ENCODE measurements around the gene TXNRD2. TPM values are rescaled to one million over a fixed set of nuclear protein-coding genes. Genes with fewer than 3 reads are reported as not detected.

The TXNRD2 gene
- total RNA-seq, 1 donor from 2014 or later: 22.2 TPM

- Mint-ChIP-seq H3K4me3 (peak overlapping the region; percentile 9), H3K36me3 (ENCODE audit: low read depth) (peaks cover 4% of the 10 kb centered on the region), H3K27ac (ENCODE audit: unreplicated experiment) (no peak overlapping the region), H3K9me3 (no peaks in the 10 kb centered on the region), H3K4me1 (no peaks in the 10 kb centered on the region), H3K27me3 (ENCODE audit: low read depth) (no peaks in the 10 kb centered on the region)
- DNase-seq (ENCODE audit: low read depth, low spot score): no peak
- no peak for TF ChIP-seq CTCF (conservative IDR thresholded peaks at IDR 0.05)
Observed at GRCh38 chr22:19844377-19845053, 97.1 kb downstream of the TXNRD2 start.

DNA sequence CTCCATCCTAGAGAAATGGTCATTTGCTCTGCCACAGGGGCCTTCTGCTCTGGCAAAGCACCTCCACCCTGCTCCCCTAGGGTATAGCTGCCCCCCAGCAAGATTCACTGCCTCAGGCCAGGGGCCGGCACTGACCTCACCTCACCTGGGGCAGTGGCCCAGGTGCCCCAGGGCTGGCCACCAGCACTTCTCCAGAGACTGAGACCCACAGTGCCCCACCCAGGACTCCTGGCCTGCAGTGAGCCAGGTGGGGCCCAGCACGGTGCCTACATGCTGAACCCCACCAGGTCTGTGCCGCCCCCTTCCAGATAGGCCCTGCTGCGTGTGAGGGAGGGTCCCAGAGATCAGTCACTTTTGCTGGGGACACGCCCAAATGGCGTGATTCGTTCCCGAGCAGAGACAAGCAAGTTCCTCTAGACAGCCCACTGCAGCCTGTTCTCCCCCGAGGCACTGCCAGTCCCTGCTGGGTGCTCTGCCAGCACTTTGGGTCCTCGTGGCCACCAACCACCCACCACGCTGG is 97.7 kb downstream of the TXNRD2 start:
- TF ChIP-seq CTCF (conservative IDR thresholded peaks at IDR 0.05): no peak
- Mint-ChIP-seq H3K4me1 (no peaks in the 10 kb centered on the region), H3K27me3 (ENCODE audit: low read depth) (no peaks in the 10 kb centered on the region), H3K4me3 (no peak overlapping the region), H3K9me3 (no peaks in the 10 kb centered on the region), H3K27ac (ENCODE audit: unreplicated experiment) (no peak overlapping the region), H3K36me3 (ENCODE audit: low read depth) (peaks cover 4% of the 10 kb centered on the region)
- DNase-seq (ENCODE audit: low read depth, low spot score): no peak

- H3K36me3 Mint-ChIP-seq (ENCODE audit: low read depth): peaks cover 4% of the 10 kb centered on the region
- H3K4me1 Mint-ChIP-seq: no peaks in the 10 kb centered on the region
- TF ChIP-seq CTCF (conservative IDR thresholded peaks at IDR 0.05): no peak
- no peaks in the 10 kb centered on the region for H3K9me3 Mint-ChIP-seq
- H3K27ac Mint-ChIP-seq (ENCODE audit: unreplicated experiment): no peak overlapping the region
- no peaks in the 10 kb centered on the region for H3K27me3 Mint-ChIP-seq (ENCODE audit: low read depth)
- H3K4me3 Mint-ChIP-seq: no peak overlapping the region
- DNase-seq (ENCODE audit: low read depth, low spot score): no peak
Observed at GRCh38 chr22:19843107-19843856, 98.3 kb downstream of the TXNRD2 start.

DNA sequence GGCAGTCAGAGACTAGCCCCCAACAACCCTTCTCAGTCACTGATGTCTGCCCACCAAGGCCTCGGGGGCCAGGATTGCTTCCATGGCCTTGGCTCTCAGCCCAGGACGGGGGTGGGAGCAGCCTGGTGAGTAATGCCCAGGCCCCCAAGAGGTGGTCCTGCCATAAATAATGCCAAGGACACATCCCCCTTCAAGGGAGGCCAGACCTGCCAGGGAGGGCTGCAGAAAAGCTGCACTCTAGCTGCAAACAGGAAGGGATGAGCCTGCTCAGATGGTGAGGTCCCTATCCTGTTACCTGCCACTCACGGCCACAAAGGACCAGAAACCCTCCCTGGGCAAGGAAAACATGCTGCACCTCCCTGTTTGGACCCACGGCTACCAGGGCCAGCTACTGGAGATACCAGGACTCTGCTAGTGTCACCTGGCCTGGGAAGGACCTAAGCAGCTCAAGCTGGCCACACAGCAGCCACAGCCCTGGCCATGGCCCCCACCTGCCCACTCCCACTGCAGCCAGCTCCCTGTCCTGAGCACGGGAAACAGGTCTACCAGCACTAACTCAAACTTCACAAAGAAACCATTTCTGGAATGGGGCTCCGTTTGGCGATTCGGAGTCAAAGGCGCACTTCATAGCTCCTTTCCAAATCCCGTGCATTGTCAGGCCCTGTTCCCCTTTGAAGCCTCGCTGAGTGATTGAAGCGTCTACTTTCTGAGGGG is 99.1 kb downstream of the TXNRD2 start:
- no peak overlapping the region for H3K27ac Mint-ChIP-seq (ENCODE audit: unreplicated experiment)
- no peaks in the 10 kb centered on the region for H3K4me1 Mint-ChIP-seq
- H3K9me3 Mint-ChIP-seq: no peaks in the 10 kb centered on the region
- H3K4me3 Mint-ChIP-seq: no peak overlapping the region
- no peaks in the 10 kb centered on the region for H3K27me3 Mint-ChIP-seq (ENCODE audit: low read depth)
- no peak for DNase-seq (ENCODE audit: low read depth, low spot score)
- H3K36me3 Mint-ChIP-seq (ENCODE audit: low read depth): no peaks in the 10 kb centered on the region
- TF ChIP-seq CTCF (conservative IDR thresholded peaks at IDR 0.05): no peak

DNA sequence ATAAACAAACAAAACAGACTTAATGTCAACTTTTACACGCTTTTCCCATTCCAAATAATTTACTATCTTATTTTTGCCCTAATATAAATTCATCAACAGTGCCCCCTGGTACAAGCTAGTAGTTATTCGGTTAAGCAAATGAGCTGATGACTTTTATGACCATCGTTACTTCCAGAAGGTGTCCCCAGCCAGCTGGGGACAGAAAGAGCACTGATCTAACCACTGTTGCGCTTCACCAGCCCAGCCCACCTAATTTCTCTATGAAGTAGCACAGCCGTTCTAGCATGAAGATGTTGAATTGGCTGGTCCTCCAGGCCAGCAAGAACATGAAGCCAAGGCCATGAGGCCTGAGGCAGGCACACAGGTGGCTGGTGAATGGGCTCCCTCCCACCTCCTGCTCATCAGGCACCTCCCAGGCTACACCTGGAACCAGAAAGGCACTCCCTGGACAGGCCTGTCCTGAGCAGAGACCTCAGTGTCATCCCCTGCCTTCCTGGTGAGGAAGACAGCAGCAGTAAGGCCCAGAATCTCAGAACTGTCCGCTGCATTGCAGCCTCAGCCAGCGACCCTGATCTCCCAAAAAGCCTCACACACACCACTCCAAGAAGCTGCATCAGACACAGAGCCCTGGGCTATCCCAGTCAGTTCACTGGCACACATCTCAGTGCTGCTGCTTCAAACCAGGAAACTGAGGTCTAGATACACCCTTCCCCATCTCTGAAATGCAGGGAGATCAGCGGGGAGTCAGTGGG is 99.8 kb downstream of the TXNRD2 start:
- TF ChIP-seq CTCF (conservative IDR thresholded peaks at IDR 0.05): no peak
- Mint-ChIP-seq H3K27ac (ENCODE audit: unreplicated experiment) (no peak overlapping the region), H3K27me3 (ENCODE audit: low read depth) (no peaks in the 10 kb centered on the region), H3K4me1 (no peaks in the 10 kb centered on the region), H3K36me3 (ENCODE audit: low read depth) (no peaks in the 10 kb centered on the region), H3K9me3 (no peaks in the 10 kb centered on the region), H3K4me3 (no peak overlapping the region)
- no peak for DNase-seq (ENCODE audit: low read depth, low spot score)
